Activated CD8-positive, alpha-beta T cell treated with anti-CD3 and anti-CD28 coated beads for 36 hours (primary cell): ENCODE results near the gene ATP2B1. TPM values are rescaled to one million over a fixed set of nuclear protein-coding genes. Genes with fewer than 3 reads are reported as not detected.
A peak's percentile ranks its signal among the peaks of the same experiment; 100 is the strongest.

Source experiments
- ATAC-seq: fragments of 200-7000 bp; cut with Tn5 transposase; one replicate; pipeline ENCODE4 v1.10.0; 2021; ENCODE audit warnings: mild to moderate bottlenecking, moderate library complexity
- CTCF ChIA-PET: fragments of 350-600 bp; sonication (Branson Sonifier 250); formaldehyde crosslinking; loops from one replicate; lab custom pipeline; 2021; ENCODE audit warnings: antibody characterized with exemption; lab: Charles Lee
- POLR2A ChIA-PET: fragments of 350-600 bp; sonication (Branson Sonifier 250); formaldehyde crosslinking; loops from one replicate; lab custom pipeline; 2021; ENCODE audit warnings: antibody characterized with exemption; lab: Charles Lee
- DNase-seq: peaks from one replicate; pipeline ENCODE4 v3.0.0-alpha.2; 2020
- H3K27ac Mint-ChIP-seq: one replicate; pipeline ENCODE4 v1.8.0; 2021; ENCODE audit warnings: mild to moderate bottlenecking, mixed read lengths
- H3K27me3 Mint-ChIP-seq: one replicate; pipeline ENCODE4 v1.8.0; 2021; ENCODE audit warnings: mixed read lengths
- H3K36me3 Mint-ChIP-seq: one replicate; pipeline ENCODE4 v1.8.0; 2021; ENCODE audit warnings: low read depth, mixed read lengths
- H3K4me1 Mint-ChIP-seq: one replicate; pipeline ENCODE4 v1.8.0; 2021; ENCODE audit warnings: low read depth, mixed read lengths
- H3K4me3 Mint-ChIP-seq: one replicate; pipeline ENCODE4 v1.8.0; 2021; ENCODE audit warnings: mild to moderate bottlenecking, moderate library complexity, mixed read lengths
- H3K9me3 Mint-ChIP-seq: one replicate; pipeline ENCODE4 v1.8.0; 2021; ENCODE audit warnings: mixed read lengths
- CTCF ChIP-seq: fragments of 200-600 bp; IDR thresholded peaks from one replicate; pipeline ENCODE4 v1.8.0; 2022; ENCODE audit warnings: antibody characterized with exemption, mild to moderate bottlenecking
- intact Hi-C: fragments of 100-400 bp; cut with micrococcal nuclease; formaldehyde crosslinking; loops from one replicate; pipeline ENCODE4 v1.10.0; 2022
- total RNA-seq, 2 experiments: library from RNA; stranded (reverse); gene quantifications; one replicate each; pipeline ENCODE4 v1.2.3, GENCODE V29; 2021

Gene ATP2B1
- total RNA-seq, 2 experiments from 2014 or later = 20.8 to 26.2 TPM

- Mint-ChIP-seq H3K4me3 (no peak overlapping the region), H3K27me3 (no peaks in the 10 kb centered on the region), H3K9me3 (peaks cover 21% of the 10 kb centered on the region), H3K27ac (no peak overlapping the region), H3K4me1 (peaks cover 2% of the 10 kb centered on the region), H3K36me3 (peaks cover 7% of the 10 kb centered on the region)
- POLR2A ChIA-PET = no interaction called here
- intact Hi-C loops = no loop called here
- ATAC-seq (no peak), DNase-seq (no peak)
- CTCF ChIA-PET = no interaction called here
- no peak for TF ChIP-seq CTCF
Observed at GRCh38 chr12:89742337-89743022, 33.8 kb upstream of the ATP2B1 start.

- Mint-ChIP-seq H3K4me1 (peaks cover 2% of the 10 kb centered on the region), H3K4me3 (no peak overlapping the region), H3K27ac (no peak overlapping the region), H3K36me3 (peaks cover 7% of the 10 kb centered on the region), H3K9me3 (peaks cover 21% of the 10 kb centered on the region), H3K27me3 (no peaks in the 10 kb centered on the region)
- intact Hi-C loops = no loop called here
- TF ChIP-seq CTCF = no peak
- ChIA-PET POLR2A (interaction anchor here (0.7 kb wide), 1 partner anchor 11 kb away, joined by 3 read pairs; no protein-coding TSS in a partner anchor), CTCF (no interaction called here)
- DNase-seq (no peak), ATAC-seq (no peak)
Observed at GRCh38 chr12:89740943-89741342, 32.3 kb upstream of the ATP2B1 start.

GRCh38 chr12:89736995-89737394, 28.4 kb upstream of the ATP2B1 start:
- no peaks in the 10 kb centered on the region for H3K27me3 Mint-ChIP-seq
- H3K4me1 Mint-ChIP-seq = peaks cover 7% of the 10 kb centered on the region
- DNase-seq = no peak
- no peak overlapping the region for H3K27ac Mint-ChIP-seq
- H3K4me3 Mint-ChIP-seq = no peak overlapping the region
- peaks cover 12% of the 10 kb centered on the region for H3K36me3 Mint-ChIP-seq
- intact Hi-C loops = no loop called here
- no peak for ATAC-seq
- peaks cover 30% of the 10 kb centered on the region for H3K9me3 Mint-ChIP-seq
- no peak for TF ChIP-seq CTCF
- ChIA-PET CTCF (no interaction called here), POLR2A (no interaction called here)

- ATAC-seq = peak; percentile 20
- POLR2A ChIA-PET = no interaction called here
- no peak for TF ChIP-seq CTCF
- Mint-ChIP-seq H3K9me3 (peaks cover 12% of the 10 kb centered on the region), H3K27me3 (no peaks in the 10 kb centered on the region), H3K4me3 (no peak overlapping the region), H3K4me1 (peaks cover 7% of the 10 kb centered on the region), H3K36me3 (peaks cover 5% of the 10 kb centered on the region), H3K27ac (no peak overlapping the region)
- peak; percentile 24 for DNase-seq
- intact Hi-C loops = no loop called here
- CTCF ChIA-PET = no interaction called here
Observed at GRCh38 chr12:89733579-89734201, 25.1 kb upstream of the ATP2B1 start.

GRCh38 chr12:89732522-89732921, 23.9 kb upstream of the ATP2B1 start:
- DNase-seq = no peak
- H3K9me3 Mint-ChIP-seq = peaks cover 9% of the 10 kb centered on the region
- intact Hi-C loops = no loop called here
- H3K27me3 Mint-ChIP-seq = no peaks in the 10 kb centered on the region
- H3K36me3 Mint-ChIP-seq = peaks cover 5% of the 10 kb centered on the region
- peaks cover 7% of the 10 kb centered on the region for H3K4me1 Mint-ChIP-seq
- no peak for TF ChIP-seq CTCF
- no peak overlapping the region for H3K27ac Mint-ChIP-seq
- ChIA-PET CTCF (no interaction called here), POLR2A (no interaction called here)
- ATAC-seq = no peak
- no peak overlapping the region for H3K4me3 Mint-ChIP-seq
